ENCODE measurements around the gene TRAPPC3. TPM values are rescaled to one million over a fixed set of nuclear protein-coding genes. Genes with fewer than 3 reads are reported as not detected.

The TRAPPC3 gene
- total and polyA plus RNA-seq, 9 of the 15 experiments (the other 6 are each of a cell fraction or from before 2014, with no cell fraction given), result 20.6 to 141 (median 112) TPM

- ChIA-PET CTCF (ENCODE audit: low intra/inter-chr PET ratio) (interaction anchor here (0.7 kb wide), 1 partner anchor 52 kb away, joined by 4 read pairs; no protein-coding TSS in a partner anchor), POLR2A (interaction anchor here (0.5 to 1.8 kb wide), 13 partner anchors 9 to 106 kb away, joined by 3 to 8 read pairs (median 4); partner anchors contain the start of genes MAP7D1 and TRAPPC3)
- ATAC-seq (no peak), DNase-seq (ENCODE audit: extremely low read depth in 1 of 4, low spot score in 3 of 4) (no peak), FAIRE-seq (no peak)
- H3K9me3 ChIP-seq (replicated peaks; ENCODE audit: control insufficient read depth, insufficient read depth, low read depth, low read length), result no peaks in the 10 kb centered on the region
- peak; percentile 41; the same call in 1 of the 2 replicates for TF ChIP-seq CEBPG (CRISPR knock-in tag; IDR thresholded peaks at IDR 0.05)
- no peak for TF ChIP-seq CEBPG (tag; conservative IDR thresholded peaks at IDR 0.05 in 1 of 2, IDR thresholded peaks at IDR 0.05 in 1 of 2)
- TF ChIP-seq SRF (CRISPR knock-in tag; IDR thresholded peaks at IDR 0.05), result no peak
- H3K9me1 ChIP-seq (ENCODE audit: control insufficient read depth, insufficient read depth, low read length), result no peaks in the 10 kb centered on the region
- H2AFZ ChIP-seq (ENCODE audit: low read depth, low read length), result no peak overlapping the region
- no peak overlapping the region; a peak in 1 of 4 replicates for H3K9ac ChIP-seq (ENCODE audit: insufficient read depth in 1 of 2, low read depth in 2 of 2, low read length in 2 of 2)
- 59% methylated on average over 2 of the region's 2 CpGs for WGBS (ENCODE audit: insufficient coverage, low coverage, missing lambda C conversion rate)
- H3K27ac ChIP-seq (ENCODE audit: extremely low read depth, low read depth, low read length), result no peak overlapping the region
- peaks cover 32% of the 10 kb centered on the region for H3K36me3 ChIP-seq (ENCODE audit: control insufficient read depth, insufficient read depth, low read length)
- H4K20me1 ChIP-seq (replicated peaks; ENCODE audit: control insufficient read depth, insufficient read depth, low read length), result 0 out of 2 replicates have a peak, but pooled peaks cover 4% of the 10 kb centered on the region
- no peak overlapping the region for H3K4me2 ChIP-seq (ENCODE audit: insufficient read depth, low read length)
- no peaks in the 10 kb centered on the region for H3K27me3 ChIP-seq (ENCODE audit: control insufficient read depth in 2 of 2, insufficient read depth in 2 of 2, low read length in 2 of 2)
- intact Hi-C loops (cut with micrococcal nuclease) (loop anchor here (10.0 kb wide), 1 partner anchor 241 kb away; no protein-coding TSS in a partner anchor), in situ Hi-C loops (cut with MboI) (no loop called here)
- peaks cover 6 to 18% of the 10 kb centered on the region in 2 experiments; a peak in 4 of 5 replicates for H3K4me1 ChIP-seq (replicated peaks in 1 of 2; ENCODE audit: control insufficient read depth in 2 of 2, insufficient read depth in 2 of 2, low read length in 2 of 2)
- H3K4me3 ChIP-seq, result no peak overlapping the region
- BruUV-seq (replicated peaks), result no TSS peak
- no peaks in the 10 kb centered on the region for H3K79me2 ChIP-seq (ENCODE audit: control insufficient read depth, insufficient read depth, low read length)
These were observed 34.1 kb upstream of the TRAPPC3 start for GRCh38 chr1:36183309-36183856.

GRCh38 chr1:36182734-36183133 is 33.4 kb upstream of the TRAPPC3 start:
- Histone ChIP-seq H3K9ac (ENCODE audit: insufficient read depth in 1 of 2, low read depth in 2 of 2, low read length in 2 of 2) (no peak overlapping the region), H3K27ac (ENCODE audit: extremely low read depth, low read depth, low read length) (no peak overlapping the region), H3K27me3 (ENCODE audit: control insufficient read depth in 2 of 2, insufficient read depth in 2 of 2, low read length in 2 of 2) (no peaks in the 10 kb centered on the region), H3K36me3 (ENCODE audit: control insufficient read depth, insufficient read depth, low read length) (peaks cover 37% of the 10 kb centered on the region), H3K4me2 (ENCODE audit: insufficient read depth, low read length) (no peak overlapping the region), H2AFZ (ENCODE audit: low read depth, low read length) (no peak overlapping the region), H3K4me3 (no peak overlapping the region), H4K20me1 (replicated peaks; ENCODE audit: control insufficient read depth, insufficient read depth, low read length) (0 out of 2 replicates have a peak, but pooled peaks cover 4% of the 10 kb centered on the region), H3K9me1 (ENCODE audit: control insufficient read depth, insufficient read depth, low read length) (no peaks in the 10 kb centered on the region), H3K9me3 (replicated peaks; ENCODE audit: control insufficient read depth, insufficient read depth, low read depth, low read length) (no peaks in the 10 kb centered on the region), H3K79me2 (ENCODE audit: control insufficient read depth, insufficient read depth, low read length) (no peaks in the 10 kb centered on the region), H3K4me1 (replicated peaks in 1 of 2; ENCODE audit: control insufficient read depth in 2 of 2, insufficient read depth in 2 of 2, low read length in 2 of 2) (peaks cover 2 to 19% of the 10 kb centered on the region in 2 experiments; a peak in 4 of 5 replicates)
- no peak for DNase-seq (ENCODE audit: extremely low read depth in 1 of 4, low spot score in 3 of 4)
- POLR2A ChIA-PET, result interaction anchor here (0.6 to 1.8 kb wide), 11 partner anchors 8 to 107 kb away, joined by 3 to 8 read pairs (median 4); partner anchors contain the start of genes MAP7D1 and TRAPPC3
- in situ Hi-C loops (cut with MboI), result no loop called here
- ATAC-seq, result peak; percentile 15; the same call in 2 of the 3 replicates
- intact Hi-C loops (cut with micrococcal nuclease), result loop anchor here (10.0 kb wide), 1 partner anchor 242 kb away; no protein-coding TSS in a partner anchor
- no peak for FAIRE-seq
- 32% methylated on average over 2 of the region's 2 CpGs for WGBS (ENCODE audit: insufficient coverage, low coverage, missing lambda C conversion rate)
- CTCF ChIA-PET (ENCODE audit: low intra/inter-chr PET ratio), result no interaction called here
- BruUV-seq (replicated peaks), result no TSS peak
- TF ChIP-seq ESRRA (IDR thresholded peaks at IDR 0.05; ENCODE audit: borderline replicate concordance, low read depth) (no peak), MAFG (tag; conservative IDR thresholded peaks at IDR 0.05) (no peak), TEAD4 (IDR thresholded peaks at IDR 0.05; ENCODE audit: low read length) (no peak), TEAD4 (CRISPR knock-in tag; IDR thresholded peaks at IDR 0.05; ENCODE audit: borderline replicate concordance) (no peak), ZNF511 (CRISPR knock-in tag; IDR thresholded peaks at IDR 0.05) (no peak), ZNF431 (CRISPR knock-in tag; IDR thresholded peaks at IDR 0.05) (no peak), CLOCK (CRISPR knock-in tag; IDR thresholded peaks at IDR 0.05; ENCODE audit: borderline replicate concordance) (no peak), ETS2 (tag; IDR thresholded peaks at IDR 0.05; ENCODE audit: borderline replicate concordance, poor library complexity, severe bottlenecking) (no peak)

Measured in K562 (cell line).